HG02943 (cell line): ENCODE measurements around the gene RELCH.

Experiments
- ATAC-seq: cut with Tn5 transposase; IDR thresholded peaks from one replicate; pipeline ENCODE4 v1.9.1; 2021; ENCODE audit warnings: mild to moderate bottlenecking, low read depth, moderate library complexity; ENCODE audit not compliant: unreplicated experiment

RELCH gene

DNA sequence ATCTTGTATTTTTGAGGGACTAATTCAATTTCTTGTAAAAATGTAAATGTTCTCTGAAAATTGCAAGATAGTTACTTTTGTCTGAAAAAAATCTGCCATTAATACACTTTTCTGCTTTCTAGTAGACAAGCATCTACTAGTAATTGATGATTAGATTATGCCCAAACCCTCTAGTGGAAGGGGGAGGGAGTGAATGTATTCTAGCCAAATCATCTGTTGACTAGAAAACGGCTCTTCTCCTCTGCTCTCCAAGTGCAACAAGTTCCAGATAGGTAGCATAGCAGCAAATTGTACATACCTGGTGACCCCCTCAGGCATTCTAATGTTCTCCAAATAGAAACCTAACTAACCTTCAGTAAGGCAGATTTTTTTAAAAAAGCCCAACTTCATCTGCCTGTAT lies 58.6 kb downstream of the RELCH start:
- ATAC-seq, result no peak

DNA sequence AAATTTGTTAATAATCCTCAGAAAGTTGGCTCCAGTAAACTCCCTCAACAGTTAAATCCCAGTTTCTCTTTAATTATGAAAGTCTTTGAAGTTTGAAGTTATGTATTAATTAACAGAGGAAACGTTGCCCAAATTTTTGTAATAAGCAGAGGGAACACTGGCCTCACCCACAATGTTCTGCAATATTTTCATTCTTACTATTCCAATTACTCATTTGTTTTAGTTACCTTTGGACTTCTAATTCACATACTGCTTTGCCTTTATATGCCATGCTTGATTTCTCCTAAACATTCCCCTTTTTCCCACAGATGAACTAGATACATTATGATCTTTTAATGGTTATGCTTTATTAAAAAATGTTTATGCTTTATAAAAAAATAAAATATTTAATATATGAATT lies 61.3 kb downstream of the RELCH start:
- no peak for ATAC-seq

DNA sequence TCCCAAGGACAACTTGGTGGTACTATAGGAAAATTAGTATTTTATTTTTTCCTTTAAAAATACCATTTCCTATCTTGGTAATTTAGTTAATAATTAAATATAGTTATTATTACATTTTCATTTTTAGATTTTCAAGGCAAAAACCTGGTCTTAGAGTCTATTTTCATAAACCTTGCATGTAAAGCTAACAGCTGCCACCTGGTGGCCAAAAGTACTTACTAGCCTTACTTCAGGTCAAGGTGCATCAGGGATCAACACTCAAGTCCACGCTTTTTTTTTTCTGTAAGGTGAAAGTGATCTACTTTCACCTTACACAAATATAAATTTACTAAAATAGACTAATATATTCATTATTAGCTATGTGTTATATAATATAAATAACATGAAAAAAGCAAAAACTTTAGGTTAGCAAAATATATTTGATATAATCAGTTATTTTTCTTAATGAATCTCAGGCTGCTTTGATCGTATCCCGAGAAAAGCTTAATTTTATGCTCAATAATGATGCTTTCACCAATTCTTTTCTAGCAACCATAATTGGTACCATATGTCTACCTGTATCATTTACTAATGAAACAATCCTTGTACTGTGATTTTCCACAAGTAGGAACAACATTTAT lies 62.5 kb downstream of the RELCH start:
- no peak for ATAC-seq

DNA sequence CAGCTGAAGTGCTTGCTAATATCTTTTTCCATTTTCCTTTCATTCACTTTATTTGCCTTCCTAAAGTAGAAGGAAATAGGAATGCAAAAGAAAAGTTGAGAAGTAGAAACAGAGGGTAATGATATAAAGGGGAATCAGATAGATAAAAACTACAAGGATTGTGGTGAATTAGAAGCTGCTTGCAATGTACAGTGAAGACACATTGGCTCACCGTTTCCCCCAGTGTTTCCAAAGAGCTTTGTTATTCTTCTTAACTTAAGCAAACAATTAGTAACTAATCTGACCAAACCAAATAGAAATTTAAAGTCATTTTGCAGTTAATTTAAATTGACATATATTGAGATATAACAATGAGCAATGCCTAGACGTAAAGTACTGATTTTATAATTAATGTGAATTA lies 63.4 kb downstream of the RELCH start:
- ATAC-seq, result no peak

DNA sequence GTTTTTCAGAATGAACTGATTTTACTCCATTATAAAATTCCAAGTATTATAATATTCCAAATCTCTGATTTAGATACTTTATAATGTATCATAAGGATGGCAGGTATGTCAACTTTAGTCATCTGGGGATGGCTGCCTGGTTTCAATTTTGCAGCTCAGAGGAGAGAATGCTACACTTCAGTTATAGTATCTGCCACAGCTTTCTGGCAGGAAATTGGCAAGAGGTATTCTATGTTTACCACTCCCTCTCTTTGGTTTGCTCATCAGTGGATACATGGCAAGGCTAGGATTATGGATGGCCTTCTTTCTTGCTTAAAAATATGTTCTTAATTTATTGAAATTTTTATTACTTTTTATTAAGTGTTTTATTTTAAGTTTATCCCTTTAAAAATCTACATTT lies 71.0 kb downstream of the RELCH start:
- ATAC-seq, result no peak

DNA sequence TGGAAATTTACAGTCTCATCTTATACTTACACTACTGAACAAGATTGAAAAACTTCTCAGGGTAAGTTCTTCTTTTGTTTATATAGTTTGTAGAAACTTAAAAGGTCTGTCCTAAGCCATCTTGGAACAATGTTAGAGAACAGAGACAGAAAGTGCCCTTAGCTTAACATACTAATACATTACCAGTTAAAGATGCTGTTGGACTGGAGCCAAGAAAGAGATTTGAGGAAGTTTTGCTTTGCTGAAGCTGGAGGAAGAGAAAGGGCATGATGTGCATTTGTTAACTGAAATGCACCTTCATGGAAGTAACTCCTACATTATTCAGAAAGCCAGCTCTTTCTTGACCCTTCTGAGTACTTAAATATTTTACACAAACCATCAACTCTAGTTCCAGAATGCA lies 71.6 kb downstream of the RELCH start:
- no peak for ATAC-seq

DNA sequence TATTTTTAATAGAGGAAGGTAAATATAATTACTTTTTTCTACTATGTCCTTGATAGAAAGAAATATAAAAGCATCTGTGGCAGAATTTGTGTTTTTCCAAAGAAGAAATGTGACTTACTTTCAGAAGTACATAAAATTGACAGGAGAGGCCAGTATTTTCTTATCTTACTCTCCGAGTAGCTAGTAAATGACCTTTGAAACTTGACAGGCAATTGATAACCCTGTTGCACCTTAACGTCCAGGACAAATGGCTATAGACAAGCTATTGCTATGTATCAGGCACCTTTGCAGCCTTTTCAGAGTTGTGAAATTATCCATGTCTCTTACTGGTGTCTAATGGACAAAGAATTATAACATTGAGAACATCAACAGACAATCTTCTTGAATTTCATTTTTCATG lies 75.0 kb downstream of the RELCH start:
- no peak for ATAC-seq

DNA sequence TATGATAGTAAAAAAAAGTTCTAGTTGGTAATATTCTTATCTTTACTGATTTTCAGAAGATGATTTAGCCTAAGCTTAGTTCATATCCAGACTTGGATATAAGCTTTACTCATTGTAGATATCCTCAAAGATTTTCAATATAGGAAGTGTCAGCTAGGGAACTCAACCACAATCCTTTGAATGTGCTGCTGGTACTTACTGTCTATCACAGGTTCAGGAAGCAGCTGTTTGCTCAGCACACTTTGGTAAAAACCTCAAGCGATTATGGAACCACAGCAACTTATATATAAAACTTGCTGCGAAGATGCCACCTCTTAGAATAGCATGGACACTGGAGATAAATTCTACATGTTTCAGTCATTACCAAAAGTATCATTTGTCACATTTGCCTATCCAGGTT lies 77.9 kb downstream of the RELCH start:
- ATAC-seq, result no peak

DNA sequence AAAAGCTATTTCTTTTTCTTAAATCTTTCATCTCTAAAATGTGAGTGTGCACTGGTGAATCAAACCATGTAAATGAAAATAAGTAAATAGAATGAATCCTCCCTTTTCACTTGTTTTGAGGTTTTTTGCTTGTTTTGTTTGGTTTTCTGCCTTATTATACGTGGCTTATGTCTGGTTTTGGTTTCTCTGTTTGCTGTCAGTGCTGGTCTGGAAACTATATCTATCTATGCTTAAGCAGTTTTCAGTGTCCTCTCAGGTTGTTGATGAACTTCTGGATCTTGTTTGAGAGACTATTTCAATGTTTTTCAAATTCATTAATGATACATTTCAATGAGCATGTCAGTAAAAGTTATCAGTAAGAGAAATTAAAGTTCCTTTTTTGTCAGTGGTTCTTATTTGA lies 90.0 kb downstream of the RELCH start:
- ATAC-seq, result no peak

DNA sequence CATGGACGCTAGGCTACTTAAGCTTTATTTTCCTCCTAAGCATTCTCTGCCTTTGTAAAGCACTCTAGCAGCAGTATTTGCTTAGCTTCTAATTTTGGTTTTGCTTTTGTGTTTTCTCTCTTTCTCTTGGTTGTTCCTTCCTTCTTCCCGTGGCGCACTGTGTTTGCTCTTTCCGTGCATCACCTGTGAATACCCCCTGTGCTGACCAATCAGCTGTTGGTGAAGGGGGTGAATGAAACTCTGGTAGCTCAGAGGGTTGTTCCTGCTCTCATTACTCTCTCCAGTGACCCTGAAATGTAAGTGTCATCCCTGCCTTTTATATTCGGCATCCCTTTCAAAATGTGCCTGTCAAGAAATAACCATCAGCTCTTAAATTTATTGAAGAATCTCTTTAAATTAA lies 92.5 kb downstream of the RELCH start:
- ATAC-seq, result no peak

DNA sequence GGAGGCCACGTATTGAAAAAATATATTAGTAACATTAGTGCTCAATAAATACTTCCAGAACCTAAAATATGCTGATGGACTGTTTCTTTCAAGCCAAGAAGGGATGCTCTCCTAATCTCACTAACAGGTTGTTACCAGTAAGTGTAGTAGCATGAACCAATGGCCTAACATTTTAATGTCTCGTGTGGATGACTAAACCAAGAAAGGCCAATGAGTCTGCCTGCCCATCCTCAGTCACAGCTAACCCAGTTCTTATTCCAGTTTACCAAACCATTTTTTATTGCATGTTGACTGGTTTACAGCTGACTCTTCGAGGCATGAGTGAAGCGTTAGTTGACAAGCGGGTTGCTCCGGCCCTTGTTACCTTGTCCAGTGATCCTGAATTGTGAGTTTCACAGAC lies 93.0 kb downstream of the RELCH start:
- ATAC-seq, result no peak

DNA sequence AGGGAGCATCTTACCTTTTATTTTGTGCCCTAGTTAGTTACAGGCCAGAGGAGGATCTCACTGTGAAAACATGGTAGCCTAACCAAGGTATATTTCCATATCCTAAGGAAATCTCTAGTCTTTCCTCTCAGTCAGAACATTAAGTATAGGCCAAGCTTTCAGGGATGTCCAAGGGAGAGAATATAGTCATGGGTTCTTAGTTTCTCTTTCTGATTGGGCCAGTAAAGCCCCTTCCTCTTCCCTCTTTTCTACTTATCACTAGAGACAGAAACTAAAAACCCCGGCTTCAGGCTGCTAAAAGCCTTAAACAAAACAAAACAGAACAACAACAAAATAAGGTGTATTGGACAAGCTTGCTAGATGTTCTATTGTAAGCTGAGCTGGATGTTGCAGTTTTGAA lies 93.7 kb downstream of the RELCH start:
- ATAC-seq, result no peak

DNA sequence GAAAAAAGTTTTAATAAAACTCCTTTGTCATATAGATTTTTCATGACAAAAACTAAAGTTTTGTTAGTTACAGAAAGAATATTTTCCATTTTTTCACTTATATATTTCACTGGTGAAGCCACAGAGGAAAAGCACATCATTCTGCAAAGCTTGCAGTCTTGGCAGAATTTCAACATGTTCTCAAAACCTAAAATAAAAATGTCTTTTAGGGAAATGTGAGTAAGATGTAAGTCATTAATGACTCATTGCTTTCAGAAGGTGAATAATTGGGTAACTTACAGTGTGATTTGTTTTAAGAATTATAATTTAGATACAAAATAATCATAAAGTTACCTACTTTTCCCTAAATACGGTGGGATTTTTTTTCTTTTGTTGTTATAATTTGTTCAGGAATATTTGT lies 94.6 kb downstream of the RELCH start:
- ATAC-seq, result no peak

DNA sequence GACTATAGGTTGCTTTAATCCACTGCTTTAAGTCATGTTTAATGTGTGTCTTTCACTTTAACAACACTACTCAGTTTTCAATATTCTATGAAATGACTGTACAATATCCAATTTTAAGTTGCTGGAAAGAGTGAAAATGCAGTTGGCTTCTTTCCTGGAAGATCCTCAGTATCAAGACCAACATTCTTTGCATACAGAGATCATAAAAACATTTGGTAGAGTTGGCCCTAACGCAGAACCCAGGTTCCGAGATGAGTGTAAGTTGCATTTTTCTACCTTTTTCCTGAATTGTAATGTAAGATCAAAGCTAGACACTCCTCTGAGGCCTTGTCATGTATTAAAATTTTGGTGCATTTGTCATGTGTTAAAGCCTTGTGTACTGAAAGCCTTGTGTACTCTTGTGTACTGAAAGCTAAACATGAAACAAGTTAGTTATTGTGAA lies 95.2 kb downstream of the RELCH start:
- no peak for ATAC-seq

DNA sequence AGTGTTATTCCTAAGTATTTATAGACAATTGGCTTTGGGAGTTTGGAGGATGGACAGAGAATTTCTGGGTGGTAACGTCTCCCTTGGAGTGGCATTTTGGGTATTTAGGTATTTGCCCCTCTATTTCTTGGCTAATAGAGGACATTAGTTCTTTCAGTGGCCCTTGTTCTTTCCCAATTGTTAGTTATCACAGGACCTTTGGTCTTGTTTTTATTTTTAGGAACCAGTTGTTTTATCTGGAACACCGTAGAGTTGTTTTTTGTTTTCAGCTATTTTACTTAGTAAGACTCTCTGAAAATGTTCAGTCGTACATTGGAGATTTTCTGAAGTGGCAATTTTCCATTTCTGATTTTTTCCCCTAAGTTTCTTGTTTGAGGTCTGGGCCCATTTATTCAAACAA lies 97.6 kb downstream of the RELCH start:
- ATAC-seq, result no peak

DNA sequence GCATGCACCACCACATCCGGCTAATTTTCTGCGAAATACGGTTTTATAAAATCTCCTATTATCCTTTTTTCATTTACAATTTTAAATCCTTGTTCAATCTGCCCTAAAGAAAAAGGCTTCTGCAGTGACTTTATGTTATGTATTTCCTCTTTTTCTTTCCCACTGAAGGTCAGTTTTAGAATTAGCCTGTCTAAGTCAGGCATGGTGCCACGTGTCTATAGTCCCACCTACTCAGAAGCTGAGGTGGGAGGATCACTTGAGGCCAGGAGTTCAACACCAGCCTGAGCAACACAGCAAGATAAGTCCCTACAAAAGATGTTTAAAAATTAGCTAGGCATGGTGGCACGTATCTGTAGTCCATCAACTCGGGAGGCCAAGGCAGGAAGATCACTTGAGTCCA lies 98.2 kb downstream of the RELCH start:
- ATAC-seq, result no peak

DNA sequence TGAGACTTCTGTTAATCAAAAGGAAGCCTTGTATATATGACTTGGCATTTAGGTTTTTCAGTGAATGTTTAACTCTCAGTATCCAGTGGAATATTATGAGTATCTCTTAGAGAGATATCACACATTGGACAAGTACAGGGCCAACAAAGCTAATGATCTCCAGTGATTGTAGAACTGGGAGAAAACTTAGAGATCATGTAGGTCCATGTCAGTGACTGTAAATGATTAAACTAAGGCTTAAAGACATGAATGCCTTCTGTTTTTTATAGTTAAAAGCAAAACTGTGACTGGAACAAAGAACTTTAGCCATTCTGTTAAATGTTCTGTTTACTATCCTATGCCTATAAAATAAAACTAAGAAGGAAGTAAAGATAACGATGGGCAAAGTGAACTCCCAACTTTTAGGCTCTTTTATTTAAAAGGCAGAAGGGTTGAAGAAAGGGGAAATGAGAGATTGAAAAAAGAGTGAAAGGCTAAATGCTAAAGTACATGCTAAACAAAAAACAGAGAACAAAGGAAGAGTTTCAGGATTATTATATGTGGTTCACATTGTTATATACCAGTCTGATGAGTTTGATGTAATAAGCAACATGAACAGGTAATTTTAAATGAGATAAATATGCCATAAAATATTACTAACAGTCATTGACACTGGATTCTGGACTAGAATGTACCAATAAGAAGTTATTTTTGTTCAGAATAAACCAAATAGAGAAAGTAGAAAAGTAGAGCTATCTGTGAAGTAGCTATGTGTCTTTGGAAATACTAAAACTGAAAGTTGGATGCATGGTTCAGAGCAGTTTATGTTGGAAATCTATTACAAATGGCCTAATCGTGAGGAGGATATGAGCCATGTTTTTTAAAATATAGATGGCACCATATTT lies 101.0 kb downstream of the RELCH start:
- peak; percentile 55 for ATAC-seq

DNA sequence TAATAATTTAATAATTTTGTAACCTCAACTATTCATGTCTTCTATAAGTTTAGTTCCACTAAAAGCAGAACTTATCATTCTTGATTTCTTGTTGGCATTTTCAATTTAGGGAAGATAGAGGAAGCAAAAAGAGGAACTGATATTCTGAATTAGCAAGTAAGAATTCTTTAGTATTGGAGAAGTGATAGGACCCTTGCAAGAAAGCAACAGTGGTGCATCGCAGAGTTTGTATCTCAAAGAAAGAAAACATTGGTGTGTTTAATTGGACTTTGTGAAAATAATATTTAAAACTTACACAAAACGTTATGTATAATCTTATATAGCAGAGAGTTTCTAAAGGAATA lies 101.6 kb downstream of the RELCH start:
- ATAC-seq, result peak; percentile 44

DNA sequence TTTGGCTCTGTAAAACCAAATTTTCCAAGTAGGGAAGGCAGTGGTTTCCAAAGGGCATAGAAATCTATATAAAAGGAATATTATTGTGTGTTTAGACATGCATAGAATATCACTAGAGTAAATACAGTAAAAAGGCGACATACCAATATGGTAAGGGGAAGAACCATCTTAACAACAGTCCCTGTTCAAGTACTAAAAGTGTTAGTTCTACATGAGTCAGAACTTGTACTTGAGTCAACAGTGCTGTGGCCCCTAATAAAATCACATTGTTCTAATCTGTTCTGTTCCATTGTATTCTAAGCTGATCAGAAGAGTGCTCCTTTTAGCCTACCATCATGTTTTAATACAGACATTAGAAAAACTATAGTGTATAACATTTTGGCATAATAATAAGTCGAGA lies 102.0 kb downstream of the RELCH start:
- ATAC-seq, result no peak

DNA sequence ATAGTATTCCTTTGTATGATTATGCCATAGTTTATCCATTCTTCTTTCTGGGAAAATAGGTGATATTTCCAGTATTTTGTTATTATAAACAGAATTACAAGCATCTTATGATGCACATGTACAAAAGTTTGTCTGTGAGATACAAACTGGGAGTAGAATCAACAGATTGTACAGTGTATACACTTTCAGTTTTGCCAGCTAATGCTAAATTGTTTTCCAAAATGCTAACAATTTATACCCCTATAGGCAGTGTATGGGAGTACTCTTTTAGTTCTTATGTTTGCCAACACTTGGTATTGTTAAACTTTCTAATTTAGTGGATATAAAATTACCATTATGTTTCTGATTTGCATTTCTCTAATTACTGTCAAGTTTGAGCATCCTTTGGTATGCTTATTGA lies 107.0 kb downstream of the RELCH start:
- ATAC-seq, result no peak

DNA sequence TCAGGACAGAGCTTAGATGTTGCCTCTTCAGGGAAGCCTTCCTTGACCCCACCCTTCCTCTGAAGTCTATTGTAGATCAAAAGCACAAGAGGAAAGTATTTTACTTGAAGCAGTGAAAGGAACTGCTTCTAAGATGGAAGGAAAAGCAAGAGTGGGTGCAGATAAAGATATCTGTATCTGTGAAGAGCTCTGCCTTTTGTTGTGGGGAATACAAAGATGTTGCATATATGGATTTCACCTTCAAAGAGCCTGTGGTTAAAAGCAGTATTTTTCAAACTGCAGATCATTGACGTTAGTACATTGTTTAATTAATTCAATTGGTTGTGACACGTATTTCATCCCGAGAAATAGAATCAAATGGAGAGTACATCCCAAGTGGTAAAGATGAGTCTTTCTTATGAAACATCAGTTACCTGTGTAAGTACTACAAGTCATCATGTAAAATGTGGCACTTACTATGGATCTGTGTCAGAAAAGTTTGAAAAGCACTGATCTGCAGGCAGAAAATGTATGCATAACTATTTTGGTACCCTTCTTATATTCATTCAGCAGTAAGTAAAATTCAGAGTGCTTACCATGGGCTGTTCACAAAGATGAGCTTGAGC lies 113.4 kb downstream of the RELCH start:
- ATAC-seq, result no peak

DNA sequence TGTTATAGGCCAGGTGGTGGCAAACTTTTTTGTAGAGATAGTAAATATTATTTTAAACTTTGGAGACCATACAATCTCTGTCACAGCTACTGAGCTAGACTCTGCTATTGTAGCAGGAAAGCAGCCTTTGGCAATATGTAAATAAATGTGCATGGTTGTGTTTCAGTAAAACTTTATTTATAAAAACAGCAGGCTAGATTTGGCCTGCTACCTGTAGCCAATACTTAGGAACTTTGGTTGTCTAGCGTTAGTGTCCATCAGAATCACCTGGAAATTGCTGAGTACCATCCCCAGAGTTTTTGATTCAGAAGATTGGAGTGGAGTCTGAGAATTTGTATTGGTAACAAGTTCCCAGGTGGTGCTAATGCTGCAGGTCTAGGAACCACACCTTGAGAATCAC lies 114.3 kb downstream of the RELCH start:
- no peak for ATAC-seq
